RPMI7951 (cell line): ENCODE data around the gene PREB. TPM values are rescaled to one million over a fixed set of nuclear protein-coding genes. Genes with fewer than 3 reads are reported as not detected.
"Not testable (repeated sequence)": the region's sequence is repeated elsewhere in the genome, so short reads cannot be mapped to it uniquely, and the experiment has no call there.

Source experiments
- DNase-seq: peaks from one replicate; pipeline ENCODE4 v3.0.0-alpha.2; 2012; ENCODE audit warnings: low read depth
- total RNA-seq: library from RNA; depleted of rRNA; stranded (reverse); fragments of >200 nt; shearing (Covaris generic); gene quantifications from 2 replicates; pipeline ENCODE4 v1.2.3, GENCODE V29; 2014; rRNA removed

Gene PREB
- 68.0 and 73.1 TPM in 2 replicates for total RNA-seq

- DNase-seq = peak; percentile 93
Observed at GRCh38 chr2:27133905-27134780, at the start of gene PREB. Gene PREB, minus strand, starts transcription at chr2:27134636. Its CDS starts 215 bp downstream, at chr2:27134421.

- DNase-seq = no peak
Observed at GRCh38 chr2:27184115-27184514, 49.7 kb upstream of the PREB start.

GRCh38 chr2:27182346-27182745, 47.9 kb upstream of the PREB start:
- DNase-seq = no peak

- DNase-seq = no peak
Observed at GRCh38 chr2:27179344-27180000, 45.0 kb upstream of the PREB start.

- DNase-seq = no peak
Observed at GRCh38 chr2:27178469-27178868, 44.0 kb upstream of the PREB start.

- no peak for DNase-seq
Observed at GRCh38 chr2:27177441-27178351, 43.3 kb upstream of the PREB start.

- not testable (repeated sequence) for DNase-seq
Observed at GRCh38 chr2:27175781-27176180, 41.3 kb upstream of the PREB start.

- no peak for DNase-seq
Observed at GRCh38 chr2:27175330-27175729, 40.9 kb upstream of the PREB start.

GRCh38 chr2:27174638-27175037, 40.2 kb upstream of the PREB start:
- no peak for DNase-seq

GRCh38 chr2:27171351-27171848, 37.0 kb upstream of the PREB start:
- DNase-seq = no peak

- no peak for DNase-seq
Observed at GRCh38 chr2:27170581-27171337, 36.3 kb upstream of the PREB start.

- DNase-seq = no peak
Observed at GRCh38 chr2:27164960-27165763, 30.7 kb upstream of the PREB start.

- DNase-seq = peak; percentile 37
Observed at GRCh38 chr2:27162151-27163121, 28.0 kb upstream of the PREB start.

GRCh38 chr2:27160191-27160590, 25.8 kb upstream of the PREB start:
- no peak for DNase-seq

- no peak for DNase-seq
Observed at GRCh38 chr2:27159271-27159670, 24.8 kb upstream of the PREB start.

GRCh38 chr2:27158468-27158867, 24.0 kb upstream of the PREB start:
- DNase-seq = no peak

GRCh38 chr2:27155069-27155520, 20.7 kb upstream of the PREB start:
- DNase-seq = no peak

- no peak for DNase-seq
Observed at GRCh38 chr2:27154488-27154887, 20.1 kb upstream of the PREB start.
